ENCODE results near the gene TANGO2.

The TANGO2 gene

GRCh38 chr22:20089977-20090729 lies 69.2 kb downstream of the TANGO2 start:
- Mint-ChIP-seq H3K9me3 (no peaks in the 10 kb centered on the region), H3K27ac (peak overlapping the region; percentile 66), H3K4me3 (no peak overlapping the region), H3K27me3 (ENCODE audit: low read depth, poor library complexity) (no peaks in the 10 kb centered on the region), H3K4me1 (peaks cover 6% of the 10 kb centered on the region), H3K36me3 (ENCODE audit: low read depth) (peaks cover 94% of the 10 kb centered on the region)
- TF ChIP-seq CTCF (IDR thresholded peaks at IDR 0.05) = no peak
- no peak for DNase-seq

- Mint-ChIP-seq H3K27ac (no peak overlapping the region), H3K27me3 (ENCODE audit: low read depth, poor library complexity) (no peaks in the 10 kb centered on the region), H3K36me3 (ENCODE audit: low read depth) (peaks cover 95% of the 10 kb centered on the region)
These were observed 69.9 kb downstream of the TANGO2 start for GRCh38 chr22:20090730-20091240.

GRCh38 chr22:20091690-20092476 lies 71.0 kb downstream of the TANGO2 start:
- Mint-ChIP-seq H3K4me1 (no peaks in the 10 kb centered on the region), H3K4me3 (no peak overlapping the region), H3K36me3 (ENCODE audit: low read depth) (peaks cover 96% of the 10 kb centered on the region), H3K27me3 (ENCODE audit: low read depth, poor library complexity) (peaks cover under 1% of the 10 kb centered on the region), H3K27ac (peak overlapping the region; percentile 85), H3K9me3 (peaks cover under 1% of the 10 kb centered on the region)
- no peak for DNase-seq
- TF ChIP-seq CTCF (IDR thresholded peaks at IDR 0.05) = no peak

More at GRCh38 chr22:20090730-20091240, 69.9 kb downstream of the TANGO2 start:
- no peak for TF ChIP-seq CTCF (IDR thresholded peaks at IDR 0.05)
- no peak overlapping the region for H3K4me3 Mint-ChIP-seq
- no peaks in the 10 kb centered on the region for H3K4me1 Mint-ChIP-seq
- no peak for DNase-seq
- H3K9me3 Mint-ChIP-seq = no peaks in the 10 kb centered on the region

GRCh38 chr22:20092477-20092854 lies 71.6 kb downstream of the TANGO2 start:
- peaks cover 96% of the 10 kb centered on the region for H3K36me3 Mint-ChIP-seq (ENCODE audit: low read depth)
- no peak for DNase-seq
- H3K27me3 Mint-ChIP-seq (ENCODE audit: low read depth, poor library complexity) = peaks cover 4% of the 10 kb centered on the region
- H3K4me1 Mint-ChIP-seq = no peaks in the 10 kb centered on the region
- H3K9me3 Mint-ChIP-seq = peaks cover 4% of the 10 kb centered on the region
- TF ChIP-seq CTCF (IDR thresholded peaks at IDR 0.05) = no peak
- H3K4me3 Mint-ChIP-seq = no peak overlapping the region
- H3K27ac Mint-ChIP-seq = no peak overlapping the region

- TF ChIP-seq CTCF (IDR thresholded peaks at IDR 0.05) = no peak
- no peak for DNase-seq
- peaks cover 98% of the 10 kb centered on the region for H3K36me3 Mint-ChIP-seq (ENCODE audit: low read depth)
- H3K4me1 Mint-ChIP-seq = no peaks in the 10 kb centered on the region
- H3K27me3 Mint-ChIP-seq (ENCODE audit: low read depth, poor library complexity) = peaks cover 4% of the 10 kb centered on the region
- H3K9me3 Mint-ChIP-seq = peaks cover 4% of the 10 kb centered on the region
- H3K27ac Mint-ChIP-seq = no peak overlapping the region
- H3K4me3 Mint-ChIP-seq = no peak overlapping the region
These were observed 72.7 kb downstream of the TANGO2 start for GRCh38 chr22:20093418-20094196.
